GM13977 (cell line): Measurements from ENCODE around the gene TEF.

Experiments
- DNase-seq: peaks from one replicate; pipeline ENCODE4 v3.0.0; 2012; ENCODE audit warnings: low spot score
- CTCF ChIP-seq: IDR thresholded peaks from 2 replicates; pipeline ENCODE4 v1.5.1; 2012; ENCODE audit warnings: mild to moderate bottlenecking, control low read depth; ENCODE audit not compliant: insufficient read depth; ENCODE audit errors: extremely low read depth, missing control alignments
- in situ Hi-C: fragments of 300-500 bp; cut with MboI; formaldehyde crosslinking; loops from one replicate; pipeline ENCODE4 v1.12.0; 2022; ENCODE audit warnings: low sequenced_read_pairs, low pct_unique_long_range_greater_than_20kb, mixed read lengths, inconsistent platforms; ENCODE audit not compliant: unreplicated experiment

Gene TEF

GRCh38 chr22:41344189-41344788 is 37.5 kb upstream of the TEF start:
- no peak for TF ChIP-seq CTCF
- in situ Hi-C loops, result no loop called here
- DNase-seq, result no peak

GRCh38 chr22:41345807-41346335 is 35.9 kb upstream of the TEF start:
- DNase-seq, result no peak
- in situ Hi-C loops, result no loop called here
- no peak for TF ChIP-seq CTCF

- no peak for DNase-seq
- no peak for TF ChIP-seq CTCF
- in situ Hi-C loops, result no loop called here
Observed at GRCh38 chr22:41347066-41347859, 34.5 kb upstream of the TEF start.

GRCh38 chr22:41348964-41349484 is 32.7 kb upstream of the TEF start:
- TF ChIP-seq CTCF, result no peak
- in situ Hi-C loops, result no loop called here
- no peak for DNase-seq

GRCh38 chr22:41350087-41350486 is 31.7 kb upstream of the TEF start:
- in situ Hi-C loops, result no loop called here
- TF ChIP-seq CTCF, result no peak
- DNase-seq, result no peak

GRCh38 chr22:41351011-41351410 is 30.7 kb upstream of the TEF start:
- DNase-seq, result no peak
- TF ChIP-seq CTCF, result no peak
- in situ Hi-C loops, result no loop called here
